ENCODE measurements around the gene PPA1. TPM values are rescaled to one million over a fixed set of nuclear protein-coding genes. Genes with fewer than 3 reads are reported as not detected.

The PPA1 gene
- total RNA-seq, 1 experiment from 2014 or later = 180 TPM

DNA sequence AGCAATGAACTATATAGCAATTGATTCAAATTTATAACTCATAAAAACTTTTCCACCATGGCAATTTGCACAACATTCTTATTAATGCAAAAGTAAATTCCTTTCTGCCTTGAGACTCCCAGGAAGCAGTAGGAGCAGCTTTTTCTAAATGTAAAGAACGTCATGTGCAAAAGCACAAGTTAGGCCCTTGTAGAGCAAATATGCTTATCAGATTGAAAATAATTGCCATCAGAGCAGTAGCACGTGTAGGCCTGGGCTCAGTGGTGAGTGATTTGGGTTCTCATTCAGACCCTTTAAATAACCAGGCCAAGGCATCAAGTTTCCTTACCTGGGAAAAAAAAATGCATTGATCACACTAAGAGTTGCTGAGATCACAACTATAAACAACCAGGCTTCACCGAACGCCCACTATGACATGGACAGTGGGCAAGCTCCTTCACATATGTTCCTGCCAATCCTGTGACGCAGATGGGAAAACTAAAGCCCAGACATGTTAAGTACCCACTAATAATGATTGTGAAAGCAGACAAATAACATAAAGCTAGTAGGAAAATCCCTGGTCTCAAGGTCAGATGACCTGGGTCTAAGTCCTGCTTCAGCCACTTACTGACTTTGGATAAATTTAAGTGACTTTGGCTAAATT lies 40.8 kb downstream of the PPA1 start (continued):
- TF ChIP-seq MYBL2 (CRISPR knock-in tag; IDR thresholded peaks at IDR 0.05) (no peak), CREM (CRISPR knock-in tag; IDR thresholded peaks at IDR 0.05) (no peak), SMAD3 (CRISPR knock-in tag; IDR thresholded peaks at IDR 0.05; ENCODE audit: borderline replicate concordance) (no peak), TCF7 (CRISPR knock-in tag; IDR thresholded peaks at IDR 0.05; ENCODE audit: low read depth) (no peak)
- TF ChIP-seq, protein P1, sequence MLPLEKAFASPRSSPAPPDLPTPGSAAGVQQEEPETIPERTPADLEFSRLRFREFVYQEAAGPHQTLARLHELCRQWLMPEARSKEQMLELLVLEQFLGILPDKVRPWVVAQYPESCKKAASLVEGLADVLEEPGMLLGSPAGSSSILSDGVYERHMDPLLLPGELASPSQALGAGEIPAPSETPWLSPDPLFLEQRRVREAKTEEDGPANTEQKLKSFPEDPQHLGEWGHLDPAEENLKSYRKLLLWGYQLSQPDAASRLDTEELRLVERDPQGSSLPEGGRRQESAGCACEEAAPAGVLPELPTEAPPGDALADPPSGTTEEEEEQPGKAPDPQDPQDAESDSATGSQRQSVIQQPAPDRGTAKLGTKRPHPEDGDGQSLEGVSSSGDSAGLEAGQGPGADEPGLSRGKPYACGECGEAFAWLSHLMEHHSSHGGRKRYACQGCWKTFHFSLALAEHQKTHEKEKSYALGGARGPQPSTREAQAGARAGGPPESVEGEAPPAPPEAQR (CRISPR knock-in tag; IDR thresholded peaks at IDR 0.05) = no peak
- TF ChIP-seq, protein P2, sequence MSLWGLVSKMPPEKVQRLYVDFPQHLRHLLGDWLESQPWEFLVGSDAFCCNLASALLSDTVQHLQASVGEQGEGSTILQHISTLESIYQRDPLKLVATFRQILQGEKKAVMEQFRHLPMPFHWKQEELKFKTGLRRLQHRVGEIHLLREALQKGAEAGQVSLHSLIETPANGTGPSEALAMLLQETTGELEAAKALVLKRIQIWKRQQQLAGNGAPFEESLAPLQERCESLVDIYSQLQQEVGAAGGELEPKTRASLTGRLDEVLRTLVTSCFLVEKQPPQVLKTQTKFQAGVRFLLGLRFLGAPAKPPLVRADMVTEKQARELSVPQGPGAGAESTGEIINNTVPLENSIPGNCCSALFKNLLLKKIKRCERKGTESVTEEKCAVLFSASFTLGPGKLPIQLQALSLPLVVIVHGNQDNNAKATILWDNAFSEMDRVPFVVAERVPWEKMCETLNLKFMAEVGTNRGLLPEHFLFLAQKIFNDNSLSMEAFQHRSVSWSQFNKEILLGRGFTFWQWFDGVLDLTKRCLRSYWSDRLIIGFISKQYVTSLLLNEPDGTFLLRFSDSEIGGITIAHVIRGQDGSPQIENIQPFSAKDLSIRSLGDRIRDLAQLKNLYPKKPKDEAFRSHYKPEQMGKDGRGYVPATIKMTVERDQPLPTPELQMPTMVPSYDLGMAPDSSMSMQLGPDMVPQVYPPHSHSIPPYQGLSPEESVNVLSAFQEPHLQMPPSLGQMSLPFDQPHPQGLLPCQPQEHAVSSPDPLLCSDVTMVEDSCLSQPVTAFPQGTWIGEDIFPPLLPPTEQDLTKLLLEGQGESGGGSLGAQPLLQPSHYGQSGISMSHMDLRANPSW (CRISPR knock-in tag; conservative IDR thresholded peaks at IDR 0.05; ENCODE audit: low read depth) = no peak
- TF ChIP-seq, protein P3, sequence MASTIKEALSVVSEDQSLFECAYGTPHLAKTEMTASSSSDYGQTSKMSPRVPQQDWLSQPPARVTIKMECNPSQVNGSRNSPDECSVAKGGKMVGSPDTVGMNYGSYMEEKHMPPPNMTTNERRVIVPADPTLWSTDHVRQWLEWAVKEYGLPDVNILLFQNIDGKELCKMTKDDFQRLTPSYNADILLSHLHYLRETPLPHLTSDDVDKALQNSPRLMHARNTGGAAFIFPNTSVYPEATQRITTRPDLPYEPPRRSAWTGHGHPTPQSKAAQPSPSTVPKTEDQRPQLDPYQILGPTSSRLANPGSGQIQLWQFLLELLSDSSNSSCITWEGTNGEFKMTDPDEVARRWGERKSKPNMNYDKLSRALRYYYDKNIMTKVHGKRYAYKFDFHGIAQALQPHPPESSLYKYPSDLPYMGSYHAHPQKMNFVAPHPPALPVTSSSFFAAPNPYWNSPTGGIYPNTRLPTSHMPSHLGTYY (CRISPR knock-in tag; IDR thresholded peaks at IDR 0.05) = no peak

DNA sequence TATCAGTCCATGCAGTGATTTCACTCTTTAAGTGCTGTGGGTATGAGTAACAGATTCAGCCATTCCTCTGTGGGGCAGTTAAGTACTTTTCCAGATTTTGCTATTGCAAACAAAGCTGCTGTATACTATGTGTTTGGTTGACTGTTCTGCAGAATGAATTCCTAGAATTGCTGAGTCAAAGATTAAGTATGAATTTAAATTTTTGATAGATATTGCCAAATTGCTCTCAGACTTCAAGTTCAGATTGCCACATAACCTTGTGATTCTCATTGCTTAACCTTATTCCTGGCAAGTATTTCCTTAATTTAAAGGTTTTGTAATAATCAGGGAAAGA lies 41.3 kb downstream of the PPA1 start:
- Mint-ChIP-seq H3K4me3 (no peak overlapping the region), H3K27ac (no peak overlapping the region), H3K9me3 (no peaks in the 10 kb centered on the region), H3K4me1 (peaks cover 9% of the 10 kb centered on the region), H3K36me3 (no peaks in the 10 kb centered on the region), H3K27me3 (ENCODE audit: low read depth) (no peaks in the 10 kb centered on the region)
- CTCF ChIA-PET = interaction anchor here (1.2 kb wide), 1 partner anchor 22 kb away, joined by 3 read pairs; the partner anchor contains the start of gene SAR1A
- POLR2A ChIA-PET = no interaction called here
- TF ChIP-seq EMX1 (CRISPR knock-in tag; IDR thresholded peaks at IDR 0.05) (no peak), NR2C2 (CRISPR knock-in tag; IDR thresholded peaks at IDR 0.05) (no peak), ESRRA (CRISPR knock-in tag; IDR thresholded peaks at IDR 0.05; ENCODE audit: borderline replicate concordance) (no peak), CREM (CRISPR knock-in tag; IDR thresholded peaks at IDR 0.05) (no peak), TEAD1 (CRISPR knock-in tag; IDR thresholded peaks at IDR 0.05) (no peak), ZNF121 (CRISPR knock-in tag; IDR thresholded peaks at IDR 0.05) (no peak), GABPB1 (CRISPR knock-in tag; IDR thresholded peaks at IDR 0.05) (no peak), NFATC4 (CRISPR knock-in tag; IDR thresholded peaks at IDR 0.05) (no peak), NR1H2 (CRISPR knock-in tag; IDR thresholded peaks at IDR 0.05) (no peak), JUN (CRISPR knock-in tag; IDR thresholded peaks at IDR 0.05) (no peak), SMAD4 (CRISPR knock-in tag; IDR thresholded peaks at IDR 0.05) (no peak), TEAD4 (CRISPR knock-in tag; IDR thresholded peaks at IDR 0.05) (no peak), ZNF317 (CRISPR knock-in tag; IDR thresholded peaks at IDR 0.05; ENCODE audit: borderline replicate concordance, low read depth) (no peak), FOXJ3 (CRISPR knock-in tag; IDR thresholded peaks at IDR 0.05; ENCODE audit: borderline replicate concordance) (no peak), ATF1 (CRISPR knock-in tag; IDR thresholded peaks at IDR 0.05) (no peak)
- TF ChIP-seq, protein P4, sequence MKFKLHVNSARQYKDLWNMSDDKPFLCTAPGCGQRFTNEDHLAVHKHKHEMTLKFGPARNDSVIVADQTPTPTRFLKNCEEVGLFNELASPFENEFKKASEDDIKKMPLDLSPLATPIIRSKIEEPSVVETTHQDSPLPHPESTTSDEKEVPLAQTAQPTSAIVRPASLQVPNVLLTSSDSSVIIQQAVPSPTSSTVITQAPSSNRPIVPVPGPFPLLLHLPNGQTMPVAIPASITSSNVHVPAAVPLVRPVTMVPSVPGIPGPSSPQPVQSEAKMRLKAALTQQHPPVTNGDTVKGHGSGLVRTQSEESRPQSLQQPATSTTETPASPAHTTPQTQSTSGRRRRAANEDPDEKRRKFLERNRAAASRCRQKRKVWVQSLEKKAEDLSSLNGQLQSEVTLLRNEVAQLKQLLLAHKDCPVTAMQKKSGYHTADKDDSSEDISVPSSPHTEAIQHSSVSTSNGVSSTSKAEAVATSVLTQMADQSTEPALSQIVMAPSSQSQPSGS (CRISPR knock-in tag; IDR thresholded peaks at IDR 0.05; ENCODE audit: borderline replicate concordance, low read depth) = no peak
- TF ChIP-seq, protein P5, sequence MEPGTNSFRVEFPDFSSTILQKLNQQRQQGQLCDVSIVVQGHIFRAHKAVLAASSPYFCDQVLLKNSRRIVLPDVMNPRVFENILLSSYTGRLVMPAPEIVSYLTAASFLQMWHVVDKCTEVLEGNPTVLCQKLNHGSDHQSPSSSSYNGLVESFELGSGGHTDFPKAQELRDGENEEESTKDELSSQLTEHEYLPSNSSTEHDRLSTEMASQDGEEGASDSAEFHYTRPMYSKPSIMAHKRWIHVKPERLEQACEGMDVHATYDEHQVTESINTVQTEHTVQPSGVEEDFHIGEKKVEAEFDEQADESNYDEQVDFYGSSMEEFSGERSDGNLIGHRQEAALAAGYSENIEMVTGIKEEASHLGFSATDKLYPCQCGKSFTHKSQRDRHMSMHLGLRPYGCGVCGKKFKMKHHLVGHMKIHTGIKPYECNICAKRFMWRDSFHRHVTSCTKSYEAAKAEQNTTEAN (CRISPR knock-in tag; IDR thresholded peaks at IDR 0.05) = no peak
- TF ChIP-seq, protein P6, sequence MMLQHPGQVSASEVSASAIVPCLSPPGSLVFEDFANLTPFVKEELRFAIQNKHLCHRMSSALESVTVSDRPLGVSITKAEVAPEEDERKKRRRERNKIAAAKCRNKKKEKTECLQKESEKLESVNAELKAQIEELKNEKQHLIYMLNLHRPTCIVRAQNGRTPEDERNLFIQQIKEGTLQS (CRISPR knock-in tag; conservative IDR thresholded peaks at IDR 0.05) = no peak
- TF ChIP-seq, protein P7, sequence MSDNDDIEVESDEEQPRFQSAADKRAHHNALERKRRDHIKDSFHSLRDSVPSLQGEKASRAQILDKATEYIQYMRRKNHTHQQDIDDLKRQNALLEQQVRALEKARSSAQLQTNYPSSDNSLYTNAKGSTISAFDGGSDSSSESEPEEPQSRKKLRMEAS (CRISPR knock-in tag; IDR thresholded peaks at IDR 0.05) = no peak
- DNase-seq (ENCODE audit: low spot score) (no peak), ATAC-seq (no peak)
